WTC11 (cell line): ENCODE measurements around the gene CFAP251. TPM values are rescaled to one million over a fixed set of nuclear protein-coding genes. Genes with fewer than 3 reads are reported as not detected.

Experiments used
- ATAC-seq: fragments of 200-7000 bp; cut with Tn5 transposase; 2 replicates; pipeline ENCODE4 v1.10.0; 2021; ENCODE audit warnings: mild to moderate bottlenecking, moderate library complexity
- CTCF ChIA-PET: fragments of 300-600 bp; sonication (Branson Sonifier 250); formaldehyde crosslinking; loops from one replicate; lab custom pipeline; 2021; ENCODE audit warnings: antibody characterized with exemption; lab: Charles Lee
- POLR2A ChIA-PET: fragments of 350-600 bp; sonication (Branson Sonifier 250); formaldehyde crosslinking; loops from one replicate; lab custom pipeline; 2021; ENCODE audit warnings: antibody characterized with exemption; lab: Charles Lee
- DNase-seq: peaks from one replicate; pipeline ENCODE4 v3.0.0; 2021; ENCODE audit warnings: low spot score
- H3K27ac Mint-ChIP-seq: 2 replicates; pipeline ENCODE4 v1.8.0; 2021; ENCODE audit warnings: mixed read lengths
- H3K27me3 Mint-ChIP-seq: 2 replicates; pipeline ENCODE4 v1.8.0; 2021; ENCODE audit warnings: low read depth, mild to moderate bottlenecking, moderate library complexity, mixed read lengths
- H3K36me3 Mint-ChIP-seq: 2 replicates; pipeline ENCODE4 v1.8.0; 2021; ENCODE audit warnings: mixed read lengths
- H3K4me1 Mint-ChIP-seq: 2 replicates; pipeline ENCODE4 v1.8.0; 2022; ENCODE audit warnings: mixed read lengths
- H3K4me3 Mint-ChIP-seq: 2 replicates; pipeline ENCODE4 v1.8.0; 2021; ENCODE audit warnings: mild to moderate bottlenecking, moderate library complexity, mixed read lengths
- H3K9me3 Mint-ChIP-seq: 2 replicates; pipeline ENCODE4 v1.8.0; 2021; ENCODE audit warnings: mixed read lengths
- CREB1 ChIP-seq: sonication (generic); formaldehyde crosslinking; IDR thresholded peaks from 2 replicates; pipeline ENCODE4 v1.8.0; 2023; ENCODE audit warnings: mild to moderate bottlenecking, missing genetic modification reagents
- ETV6 ChIP-seq: sonication (generic); formaldehyde crosslinking; IDR thresholded peaks from 2 replicates; pipeline ENCODE4 v1.8.1; 2022; ENCODE audit warnings: mild to moderate bottlenecking, missing genetic modification reagents
- GABPB1 ChIP-seq: sonication (generic); formaldehyde crosslinking; IDR thresholded peaks from 2 replicates; pipeline ENCODE4 v1.8.1; 2023; ENCODE audit warnings: mild to moderate bottlenecking, missing genetic modification reagents
- NR3C1 ChIP-seq: sonication (generic); formaldehyde crosslinking; conservative IDR thresholded peaks from 2 replicates; pipeline ENCODE4 v1.8.1; 2023; ENCODE audit warnings: low read depth, mild to moderate bottlenecking, missing genetic modification reagents
- OVOL2 ChIP-seq: fragments of 250-450 bp; sonication (Bioruptor Pico); IDR thresholded peaks from 2 replicates; pipeline ENCODE4 v1.9.0; 2021; ENCODE audit warnings: mild to moderate bottlenecking, borderline replicate concordance
- ZNF219 ChIP-seq: sonication (generic); formaldehyde crosslinking; IDR thresholded peaks from 2 replicates; pipeline ENCODE4 v1.8.0; 2023; ENCODE audit warnings: missing genetic modification reagents, mild to moderate bottlenecking, borderline replicate concordance
- ZNF317 ChIP-seq: sonication (generic); formaldehyde crosslinking; IDR thresholded peaks from 2 replicates; pipeline ENCODE4 v1.8.1; 2023; ENCODE audit warnings: low read depth, mild to moderate bottlenecking, moderate library complexity, missing genetic modification reagents, borderline replicate concordance
- ZNF423 ChIP-seq: fragments of 250-450 bp; sonication (Bioruptor Pico); IDR thresholded peaks from 2 replicates; pipeline ENCODE4 v2.1.2; 2022; ENCODE audit warnings: mild to moderate bottlenecking, moderate library complexity
- ZNF671 ChIP-seq: fragments of 250-450 bp; sonication (Bioruptor Pico); IDR thresholded peaks from 2 replicates; pipeline ENCODE4 v1.8.0; 2021; ENCODE audit warnings: mild to moderate bottlenecking
- total RNA-seq: library from RNA; stranded (reverse); gene quantifications from 3 replicates; pipeline ENCODE4 v1.2.3, GENCODE V29; 2021
- TF ChIP-seq, protein P1 (sequence below): fragments of 250-450 bp; sonication (Bioruptor Pico); IDR thresholded peaks from 2 replicates; pipeline ENCODE4 v1.9.0; 2021; ENCODE audit warnings: moderate library complexity, mild to moderate bottlenecking, inconsistent platforms, borderline replicate concordance
- TF ChIP-seq, protein P2 (sequence below): sonication (generic); formaldehyde crosslinking; IDR thresholded peaks from 2 replicates; pipeline ENCODE4 v1.8.1; 2023; ENCODE audit warnings: mild to moderate bottlenecking, missing genetic modification reagents, moderate library complexity
- TF ChIP-seq, protein P3 (sequence below): sonication (generic); formaldehyde crosslinking; IDR thresholded peaks from 2 replicates; pipeline ENCODE4 v1.8.1; 2022; ENCODE audit warnings: low read depth, missing genetic modification reagents, borderline replicate concordance
- TF ChIP-seq, protein P4 (sequence below): sonication (generic); formaldehyde crosslinking; IDR thresholded peaks from 2 replicates; pipeline ENCODE4 v1.8.1; 2023; ENCODE audit warnings: mild to moderate bottlenecking, missing genetic modification reagents
- TF ChIP-seq, protein P5 (sequence below): sonication (generic); formaldehyde crosslinking; IDR thresholded peaks from 2 replicates; pipeline ENCODE4 v1.8.0; 2023; ENCODE audit warnings: missing genetic modification reagents
- TF ChIP-seq, protein P6 (sequence below): fragments of 250-450 bp; sonication (Bioruptor Pico); IDR thresholded peaks from 2 replicates; pipeline ENCODE4 v2.1.2; 2022; ENCODE audit warnings: mild to moderate bottlenecking, moderate library complexity
- TF ChIP-seq, protein P7 (sequence below): fragments of 250-450 bp; sonication (Bioruptor Pico); IDR thresholded peaks from 2 replicates; pipeline ENCODE4 v1.8.0; 2021; ENCODE audit warnings: mild to moderate bottlenecking
- TF ChIP-seq, protein P8 (sequence below): sonication (generic); formaldehyde crosslinking; IDR thresholded peaks from 2 replicates; pipeline ENCODE4 v1.8.0; 2023; ENCODE audit warnings: mild to moderate bottlenecking, missing genetic modification reagents
- TF ChIP-seq, protein P9 (sequence below): sonication (generic); formaldehyde crosslinking; IDR thresholded peaks from 2 replicates; pipeline ENCODE4 v1.8.1; 2022; ENCODE audit warnings: missing genetic modification reagents, borderline replicate concordance

CFAP251 gene
- total RNA-seq, 1 experiment from 2014 or later = 3.1 TPM

DNA sequence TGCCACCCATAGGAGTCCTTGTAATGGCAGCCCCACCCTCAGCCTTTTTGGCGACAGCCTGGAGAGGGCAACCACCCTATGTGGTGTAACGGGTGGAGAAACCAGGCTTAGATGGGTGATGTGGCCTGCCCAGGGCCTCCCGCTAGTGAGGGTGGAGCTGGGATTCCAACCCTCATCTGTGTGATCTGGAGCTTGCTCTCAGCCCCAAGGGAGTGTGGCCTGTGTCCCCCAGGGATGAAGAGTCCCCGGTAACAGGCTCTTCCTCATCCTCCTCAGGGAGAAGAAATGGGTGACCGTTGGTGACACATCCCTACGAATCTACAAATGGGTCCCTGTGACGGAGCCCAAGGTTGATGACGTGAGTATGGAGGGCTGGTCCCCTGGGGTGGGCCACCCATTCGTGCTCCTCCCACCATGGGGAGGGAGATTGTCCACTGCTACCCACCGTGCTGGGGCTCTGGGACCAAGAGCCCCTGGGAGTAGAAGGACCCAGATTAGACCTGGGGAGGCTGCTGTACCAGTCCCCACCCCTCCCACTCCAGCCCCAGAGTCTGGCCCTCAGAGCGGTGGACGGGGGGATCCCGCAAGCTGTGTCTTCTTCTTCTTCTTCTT lies 112.1 kb downstream of the CFAP251 start:
- H3K36me3 Mint-ChIP-seq = peaks cover 6% of the 10 kb centered on the region
- peaks cover 27% of the 10 kb centered on the region for H3K4me1 Mint-ChIP-seq
- H3K9me3 Mint-ChIP-seq = no peaks in the 10 kb centered on the region
- no peak overlapping the region for H3K27ac Mint-ChIP-seq
- POLR2A ChIA-PET = no interaction called here
- no peak overlapping the region for H3K4me3 Mint-ChIP-seq
- ATAC-seq = no peak
- CTCF ChIA-PET = interaction anchor here (0.5 to 1.1 kb wide), 2 partner anchors 237 to 1395 kb away, joined by 3 read pairs; partner anchors contain the start of gene RHOF
- H3K27me3 Mint-ChIP-seq = no peaks in the 10 kb centered on the region
- TF ChIP-seq NR3C1 (CRISPR knock-in tag) = no peak
- TF ChIP-seq, protein P1, sequence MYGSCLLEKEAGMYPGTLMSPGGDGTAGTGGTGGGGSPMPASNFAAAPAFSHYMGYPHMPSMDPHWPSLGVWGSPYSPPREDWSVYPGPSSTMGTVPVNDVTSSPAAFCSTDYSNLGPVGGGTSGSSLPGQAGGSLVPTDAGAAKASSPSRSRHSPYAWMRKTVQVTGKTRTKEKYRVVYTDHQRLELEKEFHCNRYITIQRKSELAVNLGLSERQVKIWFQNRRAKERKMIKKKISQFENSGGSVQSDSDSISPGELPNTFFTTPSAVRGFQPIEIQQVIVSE = no peak
- TF ChIP-seq, protein P2, sequence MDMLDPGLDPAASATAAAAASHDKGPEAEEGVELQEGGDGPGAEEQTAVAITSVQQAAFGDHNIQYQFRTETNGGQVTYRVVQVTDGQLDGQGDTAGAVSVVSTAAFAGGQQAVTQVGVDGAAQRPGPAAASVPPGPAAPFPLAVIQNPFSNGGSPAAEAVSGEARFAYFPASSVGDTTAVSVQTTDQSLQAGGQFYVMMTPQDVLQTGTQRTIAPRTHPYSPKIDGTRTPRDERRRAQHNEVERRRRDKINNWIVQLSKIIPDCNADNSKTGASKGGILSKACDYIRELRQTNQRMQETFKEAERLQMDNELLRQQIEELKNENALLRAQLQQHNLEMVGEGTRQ (CRISPR knock-in tag) = no peak
- TF ChIP-seq OVOL2 = no peak
- no peak for TF ChIP-seq ZNF317 (CRISPR knock-in tag)
- TF ChIP-seq, protein P3, sequence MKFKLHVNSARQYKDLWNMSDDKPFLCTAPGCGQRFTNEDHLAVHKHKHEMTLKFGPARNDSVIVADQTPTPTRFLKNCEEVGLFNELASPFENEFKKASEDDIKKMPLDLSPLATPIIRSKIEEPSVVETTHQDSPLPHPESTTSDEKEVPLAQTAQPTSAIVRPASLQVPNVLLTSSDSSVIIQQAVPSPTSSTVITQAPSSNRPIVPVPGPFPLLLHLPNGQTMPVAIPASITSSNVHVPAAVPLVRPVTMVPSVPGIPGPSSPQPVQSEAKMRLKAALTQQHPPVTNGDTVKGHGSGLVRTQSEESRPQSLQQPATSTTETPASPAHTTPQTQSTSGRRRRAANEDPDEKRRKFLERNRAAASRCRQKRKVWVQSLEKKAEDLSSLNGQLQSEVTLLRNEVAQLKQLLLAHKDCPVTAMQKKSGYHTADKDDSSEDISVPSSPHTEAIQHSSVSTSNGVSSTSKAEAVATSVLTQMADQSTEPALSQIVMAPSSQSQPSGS (CRISPR knock-in tag) = no peak
- TF ChIP-seq ZNF423 (CRISPR knock-in tag) = no peak
- TF ChIP-seq, protein P4, sequence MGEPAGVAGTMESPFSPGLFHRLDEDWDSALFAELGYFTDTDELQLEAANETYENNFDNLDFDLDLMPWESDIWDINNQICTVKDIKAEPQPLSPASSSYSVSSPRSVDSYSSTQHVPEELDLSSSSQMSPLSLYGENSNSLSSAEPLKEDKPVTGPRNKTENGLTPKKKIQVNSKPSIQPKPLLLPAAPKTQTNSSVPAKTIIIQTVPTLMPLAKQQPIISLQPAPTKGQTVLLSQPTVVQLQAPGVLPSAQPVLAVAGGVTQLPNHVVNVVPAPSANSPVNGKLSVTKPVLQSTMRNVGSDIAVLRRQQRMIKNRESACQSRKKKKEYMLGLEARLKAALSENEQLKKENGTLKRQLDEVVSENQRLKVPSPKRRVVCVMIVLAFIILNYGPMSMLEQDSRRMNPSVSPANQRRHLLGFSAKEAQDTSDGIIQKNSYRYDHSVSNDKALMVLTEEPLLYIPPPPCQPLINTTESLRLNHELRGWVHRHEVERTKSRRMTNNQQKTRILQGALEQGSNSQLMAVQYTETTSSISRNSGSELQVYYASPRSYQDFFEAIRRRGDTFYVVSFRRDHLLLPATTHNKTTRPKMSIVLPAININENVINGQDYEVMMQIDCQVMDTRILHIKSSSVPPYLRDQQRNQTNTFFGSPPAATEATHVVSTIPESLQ (CRISPR knock-in tag) = no peak
- TF ChIP-seq ETV6 (CRISPR knock-in tag) = no peak
- TF ChIP-seq GABPB1 (CRISPR knock-in tag) = no peak
- no peak for TF ChIP-seq ZNF219 (CRISPR knock-in tag)
- no peak for TF ChIP-seq ZNF671 (CRISPR knock-in tag)
- TF ChIP-seq, protein P5, sequence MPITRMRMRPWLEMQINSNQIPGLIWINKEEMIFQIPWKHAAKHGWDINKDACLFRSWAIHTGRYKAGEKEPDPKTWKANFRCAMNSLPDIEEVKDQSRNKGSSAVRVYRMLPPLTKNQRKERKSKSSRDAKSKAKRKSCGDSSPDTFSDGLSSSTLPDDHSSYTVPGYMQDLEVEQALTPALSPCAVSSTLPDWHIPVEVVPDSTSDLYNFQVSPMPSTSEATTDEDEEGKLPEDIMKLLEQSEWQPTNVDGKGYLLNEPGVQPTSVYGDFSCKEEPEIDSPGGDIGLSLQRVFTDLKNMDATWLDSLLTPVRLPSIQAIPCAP (CRISPR knock-in tag) = no peak
- TF ChIP-seq, protein P6, sequence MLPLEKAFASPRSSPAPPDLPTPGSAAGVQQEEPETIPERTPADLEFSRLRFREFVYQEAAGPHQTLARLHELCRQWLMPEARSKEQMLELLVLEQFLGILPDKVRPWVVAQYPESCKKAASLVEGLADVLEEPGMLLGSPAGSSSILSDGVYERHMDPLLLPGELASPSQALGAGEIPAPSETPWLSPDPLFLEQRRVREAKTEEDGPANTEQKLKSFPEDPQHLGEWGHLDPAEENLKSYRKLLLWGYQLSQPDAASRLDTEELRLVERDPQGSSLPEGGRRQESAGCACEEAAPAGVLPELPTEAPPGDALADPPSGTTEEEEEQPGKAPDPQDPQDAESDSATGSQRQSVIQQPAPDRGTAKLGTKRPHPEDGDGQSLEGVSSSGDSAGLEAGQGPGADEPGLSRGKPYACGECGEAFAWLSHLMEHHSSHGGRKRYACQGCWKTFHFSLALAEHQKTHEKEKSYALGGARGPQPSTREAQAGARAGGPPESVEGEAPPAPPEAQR (CRISPR knock-in tag) = no peak
- TF ChIP-seq, protein P7, sequence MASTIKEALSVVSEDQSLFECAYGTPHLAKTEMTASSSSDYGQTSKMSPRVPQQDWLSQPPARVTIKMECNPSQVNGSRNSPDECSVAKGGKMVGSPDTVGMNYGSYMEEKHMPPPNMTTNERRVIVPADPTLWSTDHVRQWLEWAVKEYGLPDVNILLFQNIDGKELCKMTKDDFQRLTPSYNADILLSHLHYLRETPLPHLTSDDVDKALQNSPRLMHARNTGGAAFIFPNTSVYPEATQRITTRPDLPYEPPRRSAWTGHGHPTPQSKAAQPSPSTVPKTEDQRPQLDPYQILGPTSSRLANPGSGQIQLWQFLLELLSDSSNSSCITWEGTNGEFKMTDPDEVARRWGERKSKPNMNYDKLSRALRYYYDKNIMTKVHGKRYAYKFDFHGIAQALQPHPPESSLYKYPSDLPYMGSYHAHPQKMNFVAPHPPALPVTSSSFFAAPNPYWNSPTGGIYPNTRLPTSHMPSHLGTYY = no peak
- no peak for TF ChIP-seq CREB1 (CRISPR knock-in tag)
- TF ChIP-seq, protein P8, sequence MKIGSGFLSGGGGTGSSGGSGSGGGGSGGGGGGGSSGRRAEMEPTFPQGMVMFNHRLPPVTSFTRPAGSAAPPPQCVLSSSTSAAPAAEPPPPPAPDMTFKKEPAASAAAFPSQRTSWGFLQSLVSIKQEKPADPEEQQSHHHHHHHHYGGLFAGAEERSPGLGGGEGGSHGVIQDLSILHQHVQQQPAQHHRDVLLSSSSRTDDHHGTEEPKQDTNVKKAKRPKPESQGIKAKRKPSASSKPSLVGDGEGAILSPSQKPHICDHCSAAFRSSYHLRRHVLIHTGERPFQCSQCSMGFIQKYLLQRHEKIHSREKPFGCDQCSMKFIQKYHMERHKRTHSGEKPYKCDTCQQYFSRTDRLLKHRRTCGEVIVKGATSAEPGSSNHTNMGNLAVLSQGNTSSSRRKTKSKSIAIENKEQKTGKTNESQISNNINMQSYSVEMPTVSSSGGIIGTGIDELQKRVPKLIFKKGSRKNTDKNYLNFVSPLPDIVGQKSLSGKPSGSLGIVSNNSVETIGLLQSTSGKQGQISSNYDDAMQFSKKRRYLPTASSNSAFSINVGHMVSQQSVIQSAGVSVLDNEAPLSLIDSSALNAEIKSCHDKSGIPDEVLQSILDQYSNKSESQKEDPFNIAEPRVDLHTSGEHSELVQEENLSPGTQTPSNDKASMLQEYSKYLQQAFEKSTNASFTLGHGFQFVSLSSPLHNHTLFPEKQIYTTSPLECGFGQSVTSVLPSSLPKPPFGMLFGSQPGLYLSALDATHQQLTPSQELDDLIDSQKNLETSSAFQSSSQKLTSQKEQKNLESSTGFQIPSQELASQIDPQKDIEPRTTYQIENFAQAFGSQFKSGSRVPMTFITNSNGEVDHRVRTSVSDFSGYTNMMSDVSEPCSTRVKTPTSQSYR (CRISPR knock-in tag) = no peak
- TF ChIP-seq, protein P9, sequence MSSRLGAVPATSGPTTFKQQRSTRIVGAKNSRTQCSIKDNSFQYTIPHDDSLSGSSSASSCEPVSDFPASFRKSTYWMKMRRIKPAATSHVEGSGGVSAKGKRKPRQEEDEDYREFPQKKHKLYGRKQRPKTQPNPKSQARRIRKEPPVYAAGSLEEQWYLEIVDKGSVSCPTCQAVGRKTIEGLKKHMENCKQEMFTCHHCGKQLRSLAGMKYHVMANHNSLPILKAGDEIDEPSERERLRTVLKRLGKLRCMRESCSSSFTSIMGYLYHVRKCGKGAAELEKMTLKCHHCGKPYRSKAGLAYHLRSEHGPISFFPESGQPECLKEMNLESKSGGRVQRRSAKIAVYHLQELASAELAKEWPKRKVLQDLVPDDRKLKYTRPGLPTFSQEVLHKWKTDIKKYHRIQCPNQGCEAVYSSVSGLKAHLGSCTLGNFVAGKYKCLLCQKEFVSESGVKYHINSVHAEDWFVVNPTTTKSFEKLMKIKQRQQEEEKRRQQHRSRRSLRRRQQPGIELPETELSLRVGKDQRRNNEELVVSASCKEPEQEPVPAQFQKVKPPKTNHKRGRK (CRISPR knock-in tag) = no peak
- TF ChIP-seq, all 79 proteins: peak for 0
- DNase-seq = no peak
